Measurements from ENCODE around the gene BLOC1S6.
"Not testable (repeated sequence)": the region's sequence is repeated elsewhere in the genome, so short reads cannot be mapped to it uniquely, and the experiment has no call there.

Gene BLOC1S6

GRCh38 chr15:45646220-45646619, 59.0 kb downstream of the BLOC1S6 start:
- DNase-seq (ENCODE audit: insufficient read length, low spot score) (no peak), FAIRE-seq (no peak)
- TF ChIP-seq CTCF (IDR thresholded peaks at IDR 0.05; ENCODE audit: insufficient read depth, missing control alignments): no peak

- DNase-seq (ENCODE audit: insufficient read length, low spot score) (no peak), FAIRE-seq (no peak)
- TF ChIP-seq CTCF (IDR thresholded peaks at IDR 0.05; ENCODE audit: insufficient read depth, missing control alignments): no peak
Measured at GRCh38 chr15:45647828-45648227, 60.6 kb downstream of the BLOC1S6 start.

- no peak for FAIRE-seq
- TF ChIP-seq CTCF (IDR thresholded peaks at IDR 0.05; ENCODE audit: insufficient read depth, missing control alignments): no peak
- DNase-seq (ENCODE audit: insufficient read length, low spot score): no peak
Measured at GRCh38 chr15:45648521-45649200, 61.5 kb downstream of the BLOC1S6 start.

- not testable (repeated sequence) for FAIRE-seq; DNase-seq (ENCODE audit: insufficient read length, low spot score)
Measured at GRCh38 chr15:45650007-45650406, 62.8 kb downstream of the BLOC1S6 start.

GRCh38 chr15:45650889-45651525, 63.8 kb downstream of the BLOC1S6 start:
- FAIRE-seq: no peak
- no peak for DNase-seq (ENCODE audit: insufficient read length, low spot score)
- no peak for TF ChIP-seq CTCF (IDR thresholded peaks at IDR 0.05; ENCODE audit: insufficient read depth, missing control alignments)

GRCh38 chr15:45653702-45654424, 66.7 kb downstream of the BLOC1S6 start:
- TF ChIP-seq CTCF (IDR thresholded peaks at IDR 0.05; ENCODE audit: insufficient read depth, missing control alignments): no peak
- DNase-seq (ENCODE audit: insufficient read length, low spot score) (no peak), FAIRE-seq (no peak)

GRCh38 chr15:45654749-45655148, 67.6 kb downstream of the BLOC1S6 start:
- no peak for TF ChIP-seq CTCF (IDR thresholded peaks at IDR 0.05; ENCODE audit: insufficient read depth, missing control alignments)
- DNase-seq (ENCODE audit: insufficient read length, low spot score) (no peak), FAIRE-seq (no peak)
